HG03196 (cell line): ENCODE data around the gene TRIM6.

Source experiments
- ATAC-seq: cut with Tn5 transposase; IDR thresholded peaks from one replicate; pipeline ENCODE4 v1.9.1; 2021; ENCODE audit not compliant: unreplicated experiment

TRIM6 gene

GRCh38 chr11:5658318-5658717, 61.9 kb downstream of the TRIM6 start:
- no peak for ATAC-seq
